Measurements from ENCODE around the gene FBXL20. TPM values are rescaled to one million over a fixed set of nuclear protein-coding genes. Genes with fewer than 3 reads are reported as not detected.
"Not testable (repeated sequence)": the region's sequence is repeated elsewhere in the genome, so short reads cannot be mapped to it uniquely, and the experiment has no call there.

The FBXL20 gene
- total and polyA plus RNA-seq, 8 donors: 2.5 to 15.5 (median 7.0) TPM

GRCh38 chr17:39393736-39394135 lies 7.7 kb downstream of the FBXL20 start:
- ATAC-seq: no peak

GRCh38 chr17:39391448-39391847 lies 10.0 kb downstream of the FBXL20 start:
- no peaks in the 10 kb centered on the region for H3K9me3 ChIP-seq
- no peaks in the 10 kb centered on the region for H3K27me3 ChIP-seq
- no peak for TF ChIP-seq CTCF (IDR thresholded peaks at IDR 0.05)
- intact Hi-C loops (cut with DNase I): no loop called here
- WGBS, 2 donors: 85 to 88% methylated on average over 5 of the region's 5 CpGs
- no peaks in the 10 kb centered on the region for H3K4me1 ChIP-seq
- FAIRE-seq (no peak), DNase-seq (no peak), ATAC-seq (no peak)
- H3K4me3 ChIP-seq: no peak overlapping the region
- H3K36me3 ChIP-seq: no peaks in the 10 kb centered on the region
- H3K27ac ChIP-seq: no peak overlapping the region

More at GRCh38 chr17:39393736-39394135, 7.7 kb downstream of the FBXL20 start:
- Histone ChIP-seq H3K9me3 (no peaks in the 10 kb centered on the region), H3K4me1 (no peaks in the 10 kb centered on the region), H3K4me3 (no peak overlapping the region), H3K36me3 (no peaks in the 10 kb centered on the region), H3K27me3 (no peaks in the 10 kb centered on the region), H3K27ac (no peak overlapping the region)
- intact Hi-C loops (cut with DNase I): no loop called here
- no peak for TF ChIP-seq CTCF (IDR thresholded peaks at IDR 0.05)
- no peak for DNase-seq
- no peak for FAIRE-seq
- WGBS, 2 donors: 76 to 79% methylated on average over 2 of the region's 2 CpGs

- no peak for FAIRE-seq
- WGBS, 2 donors: 96 to 99% methylated on average over 6 of the region's 6 CpGs
- intact Hi-C loops (cut with DNase I): no loop called here
Measured at GRCh38 chr17:39385040-39385439, 16.4 kb downstream of the FBXL20 start.

GRCh38 chr17:39380144-39380543 lies 21.3 kb downstream of the FBXL20 start:
- DNase-seq (no peak), ATAC-seq (no peak), FAIRE-seq (no peak)
- Histone ChIP-seq H3K36me3 (no peaks in the 10 kb centered on the region), H3K27me3 (no peaks in the 10 kb centered on the region), H3K27ac (no peak overlapping the region), H3K4me1 (no peaks in the 10 kb centered on the region), H3K4me3 (no peak overlapping the region), H3K9me3 (no peaks in the 10 kb centered on the region)
- WGBS, 2 donors: 78 to 81% methylated on average over 2 of the region's 2 CpGs
- TF ChIP-seq CTCF (IDR thresholded peaks at IDR 0.05): no peak
- intact Hi-C loops (cut with DNase I): no loop called here

More at GRCh38 chr17:39385040-39385439, 16.4 kb downstream of the FBXL20 start:
- Histone ChIP-seq H3K36me3 (no peaks in the 10 kb centered on the region), H3K4me3 (no peak overlapping the region), H3K9me3 (no peaks in the 10 kb centered on the region), H3K4me1 (no peaks in the 10 kb centered on the region), H3K27me3 (no peaks in the 10 kb centered on the region), H3K27ac (no peak overlapping the region)
- no peak for TF ChIP-seq CTCF (IDR thresholded peaks at IDR 0.05)
- ATAC-seq (no peak), DNase-seq (no peak)

GRCh38 chr17:39376434-39376833 lies 25.0 kb downstream of the FBXL20 start:
- H3K27ac ChIP-seq: no peak overlapping the region
- no peaks in the 10 kb centered on the region for H3K9me3 ChIP-seq
- no peaks in the 10 kb centered on the region for H3K4me1 ChIP-seq
- H3K27me3 ChIP-seq: no peaks in the 10 kb centered on the region
- H3K36me3 ChIP-seq: no peaks in the 10 kb centered on the region
- no peak for TF ChIP-seq CTCF (IDR thresholded peaks at IDR 0.05)
- no peak overlapping the region for H3K4me3 ChIP-seq
- FAIRE-seq: no peak
- intact Hi-C loops (cut with DNase I): no loop called here
- DNase-seq: no peak
- WGBS, 2 donors: 55 to 83% methylated on average over 2 of the region's 2 CpGs
- no peak for ATAC-seq

GRCh38 chr17:39367805-39368204 lies 33.6 kb downstream of the FBXL20 start:
- WGBS, 2 donors: 96 to 98% methylated on average over 4 of the region's 4 CpGs
- H3K27me3 ChIP-seq; H3K4me1 ChIP-seq; ATAC-seq; H3K27ac ChIP-seq; FAIRE-seq; intact Hi-C loops (cut with DNase I); H3K4me3 ChIP-seq; H3K9me3 ChIP-seq; H3K36me3 ChIP-seq; DNase-seq: not testable (repeated sequence)
